ENCODE data around the gene CALM3.

CALM3 gene

GRCh38 chr19:46646402-46646801 lies 45.3 kb downstream of the CALM3 start:
- no peaks in the 10 kb centered on the region for H3K4me1 ChIP-seq (ENCODE audit: control insufficient read depth in 1 of 2, insufficient read depth in 2 of 2, low read length in 2 of 2)
- no peaks in the 10 kb centered on the region for H3K27me3 ChIP-seq (ENCODE audit: low read depth, low read length)
- H3K4me3 ChIP-seq (ENCODE audit: low read depth in 1 of 2, low read length in 2 of 2) = no peak overlapping the region
- H3K36me3 ChIP-seq (ENCODE audit: control insufficient read depth in 1 of 2, insufficient read depth in 2 of 2, low read length in 2 of 2) = peaks cover 0 to 7% of the 10 kb centered on the region in 2 donors
- no peaks in the 10 kb centered on the region for H3K9me3 ChIP-seq (ENCODE audit: control insufficient read depth in 1 of 2, low read length in 2 of 2)
- H3K27ac ChIP-seq (ENCODE audit: low read length) = no peak overlapping the region

- Histone ChIP-seq H3K9me3 (ENCODE audit: control insufficient read depth in 1 of 2, low read length in 2 of 2) (no peaks in the 10 kb centered on the region), H3K4me3 (ENCODE audit: low read depth in 1 of 2, low read length in 2 of 2) (no peak overlapping the region), H3K27ac (ENCODE audit: low read length) (no peak overlapping the region), H3K36me3 (ENCODE audit: control insufficient read depth in 1 of 2, insufficient read depth in 2 of 2, low read length in 2 of 2) (peaks cover 0 to 7% of the 10 kb centered on the region in 2 donors), H3K27me3 (ENCODE audit: low read depth, low read length) (no peaks in the 10 kb centered on the region), H3K4me1 (ENCODE audit: control insufficient read depth in 1 of 2, insufficient read depth in 2 of 2, low read length in 2 of 2) (no peaks in the 10 kb centered on the region)
Observed at GRCh38 chr19:46648060-46648960, 47.2 kb downstream of the CALM3 start.

GRCh38 chr19:46648961-46649960 lies 48.1 kb downstream of the CALM3 start:
- no peaks in the 10 kb centered on the region for H3K27me3 ChIP-seq (ENCODE audit: low read depth, low read length)
- no peak overlapping the region for H3K4me3 ChIP-seq (ENCODE audit: low read depth in 1 of 2, low read length in 2 of 2)
- H3K9me3 ChIP-seq (ENCODE audit: control insufficient read depth in 1 of 2, low read length in 2 of 2) = no peaks in the 10 kb centered on the region
- H3K27ac ChIP-seq (ENCODE audit: low read length) = no peak overlapping the region
- peaks cover 0 to 7% of the 10 kb centered on the region in 2 donors for H3K4me1 ChIP-seq (ENCODE audit: control insufficient read depth in 1 of 2, insufficient read depth in 2 of 2, low read length in 2 of 2)
- peaks cover 0 to 7% of the 10 kb centered on the region in 2 donors for H3K36me3 ChIP-seq (ENCODE audit: control insufficient read depth in 1 of 2, insufficient read depth in 2 of 2, low read length in 2 of 2)

- H3K27ac ChIP-seq (ENCODE audit: low read length) = no peak overlapping the region
- H3K9me3 ChIP-seq (ENCODE audit: control insufficient read depth in 1 of 2, low read length in 2 of 2) = no peaks in the 10 kb centered on the region
- H3K4me1 ChIP-seq (ENCODE audit: control insufficient read depth in 1 of 2, insufficient read depth in 2 of 2, low read length in 2 of 2) = peaks cover 0 to 18% of the 10 kb centered on the region in 2 donors
- H3K4me3 ChIP-seq (ENCODE audit: low read depth in 1 of 2, low read length in 2 of 2) = no peak overlapping the region
- no peaks in the 10 kb centered on the region for H3K27me3 ChIP-seq (ENCODE audit: low read depth, low read length)
- peaks cover 0 to 7% of the 10 kb centered on the region in 2 donors for H3K36me3 ChIP-seq (ENCODE audit: control insufficient read depth in 1 of 2, insufficient read depth in 2 of 2, low read length in 2 of 2)
Observed at GRCh38 chr19:46650445-46650844, 49.3 kb downstream of the CALM3 start.

GRCh38 chr19:46654621-46655152 lies 53.6 kb downstream of the CALM3 start:
- peak overlapping the region in 1 of 2 donors; percentile 5 for H3K4me3 ChIP-seq (ENCODE audit: low read depth in 1 of 2, low read length in 2 of 2)
- H3K4me1 ChIP-seq (ENCODE audit: control insufficient read depth in 1 of 2, insufficient read depth in 2 of 2, low read length in 2 of 2) = peaks cover 0 to 34% of the 10 kb centered on the region in 2 donors
- no peaks in the 10 kb centered on the region for H3K27me3 ChIP-seq (ENCODE audit: low read depth, low read length)
- H3K27ac ChIP-seq (ENCODE audit: low read length) = no peak overlapping the region
- H3K36me3 ChIP-seq (ENCODE audit: control insufficient read depth in 1 of 2, insufficient read depth in 2 of 2, low read length in 2 of 2) = no peaks in the 10 kb centered on the region
- no peaks in the 10 kb centered on the region for H3K9me3 ChIP-seq (ENCODE audit: control insufficient read depth in 1 of 2, low read length in 2 of 2)

- Histone ChIP-seq H3K36me3 (ENCODE audit: control insufficient read depth in 1 of 2, insufficient read depth in 2 of 2, low read length in 2 of 2) (no peaks in the 10 kb centered on the region), H3K27me3 (ENCODE audit: low read depth, low read length) (no peaks in the 10 kb centered on the region), H3K27ac (ENCODE audit: low read length) (no peak overlapping the region), H3K4me3 (ENCODE audit: low read depth in 1 of 2, low read length in 2 of 2) (no peak overlapping the region), H3K4me1 (ENCODE audit: control insufficient read depth in 1 of 2, insufficient read depth in 2 of 2, low read length in 2 of 2) (peaks cover under 1 to 46% of the 10 kb centered on the region in 2 donors), H3K9me3 (ENCODE audit: control insufficient read depth in 1 of 2, low read length in 2 of 2) (no peaks in the 10 kb centered on the region)
Observed at GRCh38 chr19:46656541-46656940, 55.4 kb downstream of the CALM3 start.

GRCh38 chr19:46659151-46660007 lies 58.2 kb downstream of the CALM3 start:
- H3K9me3 ChIP-seq (ENCODE audit: control insufficient read depth in 1 of 2, low read length in 2 of 2) = no peaks in the 10 kb centered on the region
- no peaks in the 10 kb centered on the region for H3K36me3 ChIP-seq (ENCODE audit: control insufficient read depth in 1 of 2, insufficient read depth in 2 of 2, low read length in 2 of 2)
- H3K4me3 ChIP-seq (ENCODE audit: low read depth in 1 of 2, low read length in 2 of 2) = peak overlapping the region; percentile 47 to 75
- H3K27ac ChIP-seq (ENCODE audit: low read length) = peak overlapping the region; percentile 10
- H3K4me1 ChIP-seq (ENCODE audit: control insufficient read depth in 1 of 2, insufficient read depth in 2 of 2, low read length in 2 of 2) = peaks cover 4 to 41% of the 10 kb centered on the region in 2 donors
- no peaks in the 10 kb centered on the region for H3K27me3 ChIP-seq (ENCODE audit: low read depth, low read length)

- peak overlapping the region; percentile 23 for H3K27ac ChIP-seq (ENCODE audit: low read length)
- peak overlapping the region; percentile 47 to 75 for H3K4me3 ChIP-seq (ENCODE audit: low read depth in 1 of 2, low read length in 2 of 2)
- peaks cover 4 to 36% of the 10 kb centered on the region in 2 donors for H3K4me1 ChIP-seq (ENCODE audit: control insufficient read depth in 1 of 2, insufficient read depth in 2 of 2, low read length in 2 of 2)
- no peaks in the 10 kb centered on the region for H3K27me3 ChIP-seq (ENCODE audit: low read depth, low read length)
- H3K36me3 ChIP-seq (ENCODE audit: control insufficient read depth in 1 of 2, insufficient read depth in 2 of 2, low read length in 2 of 2) = no peaks in the 10 kb centered on the region
- H3K9me3 ChIP-seq (ENCODE audit: control insufficient read depth in 1 of 2, low read length in 2 of 2) = no peaks in the 10 kb centered on the region
Observed at GRCh38 chr19:46660008-46660517, 58.9 kb downstream of the CALM3 start.
